ENCODE measurements around the gene IL9.

Gene IL9

GRCh38 chr5:135895474-135896006 is at the start of gene IL9:
IL9 (minus strand) TSS chr5:135895841; CDS start chr5:135895816, 25 bp downstream.
- no peak for DNase-seq (ENCODE audit: low read depth in 2 of 2)

- DNase-seq (ENCODE audit: low read depth in 2 of 2) = peak in 1 of 2 donors; percentile 12
Observed at GRCh38 chr5:135944967-135945560, 49.4 kb upstream of the IL9 start.

- no peak for DNase-seq (ENCODE audit: low read depth in 2 of 2)
Observed at GRCh38 chr5:135944564-135944963, 48.9 kb upstream of the IL9 start.

- DNase-seq (ENCODE audit: low read depth in 2 of 2) = no peak
Observed at GRCh38 chr5:135942202-135942771, 46.6 kb upstream of the IL9 start.

GRCh38 chr5:135941711-135942110 is 46.1 kb upstream of the IL9 start:
- no peak for DNase-seq (ENCODE audit: low read depth in 2 of 2)

GRCh38 chr5:135937245-135937911 is 41.7 kb upstream of the IL9 start:
- DNase-seq (ENCODE audit: low read depth in 2 of 2) = no peak

- no peak for DNase-seq (ENCODE audit: low read depth in 2 of 2)
Observed at GRCh38 chr5:135934939-135935338, 39.3 kb upstream of the IL9 start.

- DNase-seq (ENCODE audit: low read depth in 2 of 2) = no peak
Observed at GRCh38 chr5:135930949-135931295, 35.3 kb upstream of the IL9 start.

GRCh38 chr5:135930029-135930948 is 34.6 kb upstream of the IL9 start:
- DNase-seq (ENCODE audit: low read depth in 2 of 2) = no peak

GRCh38 chr5:135921388-135921787 is 25.7 kb upstream of the IL9 start:
- no peak for DNase-seq (ENCODE audit: low read depth in 2 of 2)

- DNase-seq (ENCODE audit: low read depth in 2 of 2) = no peak
Observed at GRCh38 chr5:135920199-135920598, 24.6 kb upstream of the IL9 start.

- DNase-seq (ENCODE audit: low read depth in 2 of 2) = no peak
Observed at GRCh38 chr5:135916638-135917263, 21.1 kb upstream of the IL9 start.

GRCh38 chr5:135915466-135916001 is 19.9 kb upstream of the IL9 start:
- DNase-seq (ENCODE audit: low read depth in 2 of 2) = no peak

GRCh38 chr5:135913713-135914626 is 18.3 kb upstream of the IL9 start:
- DNase-seq (ENCODE audit: low read depth in 2 of 2) = no peak

- no peak for DNase-seq (ENCODE audit: low read depth in 2 of 2)
Observed at GRCh38 chr5:135905144-135905543, 9.5 kb upstream of the IL9 start.

- no peak for DNase-seq (ENCODE audit: low read depth in 2 of 2)
Observed at GRCh38 chr5:135901633-135902032, 6.0 kb upstream of the IL9 start.

- DNase-seq (ENCODE audit: low read depth in 2 of 2) = no peak
Observed at GRCh38 chr5:135900276-135900675, 4.6 kb upstream of the IL9 start.

- DNase-seq (ENCODE audit: low read depth in 2 of 2) = no peak
Observed at GRCh38 chr5:135898651-135899050, 3.0 kb upstream of the IL9 start.

GRCh38 chr5:135894789-135895188 is 852 bp downstream of the IL9 start:
- DNase-seq (ENCODE audit: low read depth in 2 of 2) = no peak

- no peak for DNase-seq (ENCODE audit: low read depth in 2 of 2)
Observed at GRCh38 chr5:135894276-135894675, 1.4 kb downstream of the IL9 start.
